HG02763 (cell line): ENCODE results near the gene NACC2.

Experiments used
- ATAC-seq: cut with Tn5 transposase; IDR thresholded peaks from one replicate; pipeline ENCODE4 v1.9.1; 2021; ENCODE audit warnings: mild to moderate bottlenecking, moderate library complexity; ENCODE audit not compliant: unreplicated experiment

NACC2 gene

GRCh38 chr9:135985889-135986288, 109.2 kb downstream of the NACC2 start:
- no peak for ATAC-seq

- no peak for ATAC-seq
Observed at GRCh38 chr9:135985459-135985774, 109.7 kb downstream of the NACC2 start.

GRCh38 chr9:135984072-135984710, 110.9 kb downstream of the NACC2 start:
- ATAC-seq: no peak

GRCh38 chr9:135983208-135984071, 111.6 kb downstream of the NACC2 start:
- no peak for ATAC-seq

GRCh38 chr9:135982499-135983207, 112.4 kb downstream of the NACC2 start:
- no peak for ATAC-seq

- no peak for ATAC-seq
Observed at GRCh38 chr9:135980926-135981630, 114.0 kb downstream of the NACC2 start.

GRCh38 chr9:135979547-135980166, 115.4 kb downstream of the NACC2 start:
- no peak for ATAC-seq

GRCh38 chr9:135978642-135979546, 116.2 kb downstream of the NACC2 start:
- ATAC-seq: no peak

- no peak for ATAC-seq
Observed at GRCh38 chr9:135976944-135977343, 118.1 kb downstream of the NACC2 start.

- no peak for ATAC-seq
Observed at GRCh38 chr9:135976531-135976930, 118.6 kb downstream of the NACC2 start.

GRCh38 chr9:135975834-135976233, 119.3 kb downstream of the NACC2 start:
- no peak for ATAC-seq

- ATAC-seq: no peak
Observed at GRCh38 chr9:135974220-135974573, 120.9 kb downstream of the NACC2 start.

GRCh38 chr9:135973277-135974219, 121.5 kb downstream of the NACC2 start:
- ATAC-seq: no peak

- ATAC-seq: no peak
Observed at GRCh38 chr9:135971892-135972291, 123.2 kb downstream of the NACC2 start.

- ATAC-seq: no peak
Observed at GRCh38 chr9:135971111-135971766, 123.8 kb downstream of the NACC2 start.

- no peak for ATAC-seq
Observed at GRCh38 chr9:135970128-135970815, 124.8 kb downstream of the NACC2 start.

GRCh38 chr9:135969064-135969683, 125.9 kb downstream of the NACC2 start:
- ATAC-seq: no peak
